ENCODE data around the gene NDUFS2.

Gene NDUFS2

GRCh38 chr1:161201836-161202712 is at the start of gene NDUFS2:
NDUFS2 (plus strand) TSS chr1:161202367; CDS start chr1:161202386, 19 bp downstream.
- DNase-seq: peak; percentile 98
- in situ Hi-C loops (cut with MboI; ENCODE audit: low pct_unique_long_range_greater_than_20kb, low sequenced_read_pairs): no loop called here

- in situ Hi-C loops (cut with MboI; ENCODE audit: low pct_unique_long_range_greater_than_20kb, low sequenced_read_pairs): no loop called here
- no peak for DNase-seq
These were observed 49.0 kb upstream of the NDUFS2 start for GRCh38 chr1:161153176-161153575.

- peak; percentile 92 for DNase-seq
- in situ Hi-C loops (cut with MboI; ENCODE audit: low pct_unique_long_range_greater_than_20kb, low sequenced_read_pairs): no loop called here
These were observed 48.4 kb upstream of the NDUFS2 start, which contains the start of gene UFC1 for GRCh38 chr1:161153682-161154337. UFC1 (plus strand) TSS chr1:161153978; CDS start chr1:161153998, 20 bp downstream.

GRCh38 chr1:161157867-161158266 is 44.3 kb upstream of the NDUFS2 start:
- DNase-seq: no peak
- in situ Hi-C loops (cut with MboI; ENCODE audit: low pct_unique_long_range_greater_than_20kb, low sequenced_read_pairs): no loop called here

- no peak for DNase-seq
These were observed 43.7 kb upstream of the NDUFS2 start for GRCh38 chr1:161158316-161159010.

GRCh38 chr1:161159087-161159912 is 42.9 kb upstream of the NDUFS2 start, which contains the start of gene USP21:
USP21 (plus strand) TSS chr1:161159500; CDS start chr1:161160641, 1,141 bp downstream.
- DNase-seq: peak; percentile 86
- in situ Hi-C loops (cut with MboI; ENCODE audit: low pct_unique_long_range_greater_than_20kb, low sequenced_read_pairs): no loop called here

More at GRCh38 chr1:161158316-161159010, 43.7 kb upstream of the NDUFS2 start:
- in situ Hi-C loops (cut with MboI; ENCODE audit: low pct_unique_long_range_greater_than_20kb, low sequenced_read_pairs): no loop called here

GRCh38 chr1:161159913-161160243 is 42.3 kb upstream of the NDUFS2 start:
- no peak for DNase-seq
- in situ Hi-C loops (cut with MboI; ENCODE audit: low pct_unique_long_range_greater_than_20kb, low sequenced_read_pairs): no loop called here

GRCh38 chr1:161160671-161161145 is 41.5 kb upstream of the NDUFS2 start:
- in situ Hi-C loops (cut with MboI; ENCODE audit: low pct_unique_long_range_greater_than_20kb, low sequenced_read_pairs): no loop called here
- DNase-seq: no peak

GRCh38 chr1:161161652-161162051 is 40.5 kb upstream of the NDUFS2 start:
- DNase-seq: no peak
- in situ Hi-C loops (cut with MboI; ENCODE audit: low pct_unique_long_range_greater_than_20kb, low sequenced_read_pairs): no loop called here

- in situ Hi-C loops (cut with MboI; ENCODE audit: low pct_unique_long_range_greater_than_20kb, low sequenced_read_pairs): no loop called here
- no peak for DNase-seq
These were observed 40.1 kb upstream of the NDUFS2 start for GRCh38 chr1:161162052-161162451.

- DNase-seq: no peak
- in situ Hi-C loops (cut with MboI; ENCODE audit: low pct_unique_long_range_greater_than_20kb, low sequenced_read_pairs): no loop called here
These were observed 39.4 kb upstream of the NDUFS2 start for GRCh38 chr1:161162806-161163205.

- in situ Hi-C loops (cut with MboI; ENCODE audit: low pct_unique_long_range_greater_than_20kb, low sequenced_read_pairs): no loop called here
- no peak for DNase-seq
These were observed 38.4 kb upstream of the NDUFS2 start for GRCh38 chr1:161163793-161164192.

GRCh38 chr1:161164901-161165610 is 37.1 kb upstream of the NDUFS2 start:
- DNase-seq: no peak
- in situ Hi-C loops (cut with MboI; ENCODE audit: low pct_unique_long_range_greater_than_20kb, low sequenced_read_pairs): no loop called here

- in situ Hi-C loops (cut with MboI; ENCODE audit: low pct_unique_long_range_greater_than_20kb, low sequenced_read_pairs): no loop called here
- peak; percentile 98 for DNase-seq
These were observed 36.2 kb upstream of the NDUFS2 start, which contains the start of gene PPOX for GRCh38 chr1:161165742-161166668. PPOX (plus strand) TSS chr1:161166426; CDS start chr1:161166848, 422 bp downstream.

GRCh38 chr1:161166669-161167548 is 35.3 kb upstream of the NDUFS2 start:
- in situ Hi-C loops (cut with MboI; ENCODE audit: low pct_unique_long_range_greater_than_20kb, low sequenced_read_pairs): no loop called here
- DNase-seq: peak; percentile 39

GRCh38 chr1:161168906-161169305 is 33.3 kb upstream of the NDUFS2 start:
- DNase-seq: no peak
- in situ Hi-C loops (cut with MboI; ENCODE audit: low pct_unique_long_range_greater_than_20kb, low sequenced_read_pairs): no loop called here
